Stimulated activated CD4-positive, alpha-beta T cell treated with anti-CD3 and anti-CD28 coated beads, Interleukin-12 subunit alpha, Interleukin-12 subunit beta, amount 100 ng/mL, for 24 hours (primary cell): Measurements from ENCODE around the gene CELF2.
"Not testable (repeated sequence)": the region's sequence is repeated elsewhere in the genome, so short reads cannot be mapped to it uniquely, and the experiment has no call there.

Experiments
- DNase-seq, 2 experiments: peaks; one replicate each; pipeline ENCODE4 v3.0.0-alpha.2; 2020; ENCODE audit warnings: low read depth in 2 of 2

CELF2 gene

DNA sequence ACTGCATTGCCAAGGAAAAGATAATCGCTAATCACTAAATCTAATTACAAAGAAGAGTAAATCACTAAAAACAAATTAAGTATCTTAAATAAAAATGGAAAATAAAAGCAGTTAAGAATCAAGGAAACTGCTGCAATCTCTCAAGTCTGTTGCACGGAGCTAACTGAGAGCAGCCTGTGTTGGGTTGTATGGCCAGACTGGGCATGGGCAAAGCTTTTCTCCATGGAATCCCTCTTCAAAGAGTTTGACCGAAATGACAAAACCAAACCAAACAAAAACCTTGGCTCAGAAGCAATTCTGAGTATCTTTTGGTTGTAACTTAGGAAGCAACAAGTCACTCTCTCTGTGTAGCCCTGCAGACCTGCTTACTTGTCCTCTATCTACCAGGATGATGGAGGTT lies 78.8 kb downstream of the CELF2 start:
- no peak for DNase-seq

GRCh38 chr10:11097686-11098085 lies 80.0 kb downstream of the CELF2 start:
- no peak for DNase-seq

- no peak for DNase-seq
Measured at GRCh38 chr10:11098666-11099065, 81.0 kb downstream of the CELF2 start.

DNA sequence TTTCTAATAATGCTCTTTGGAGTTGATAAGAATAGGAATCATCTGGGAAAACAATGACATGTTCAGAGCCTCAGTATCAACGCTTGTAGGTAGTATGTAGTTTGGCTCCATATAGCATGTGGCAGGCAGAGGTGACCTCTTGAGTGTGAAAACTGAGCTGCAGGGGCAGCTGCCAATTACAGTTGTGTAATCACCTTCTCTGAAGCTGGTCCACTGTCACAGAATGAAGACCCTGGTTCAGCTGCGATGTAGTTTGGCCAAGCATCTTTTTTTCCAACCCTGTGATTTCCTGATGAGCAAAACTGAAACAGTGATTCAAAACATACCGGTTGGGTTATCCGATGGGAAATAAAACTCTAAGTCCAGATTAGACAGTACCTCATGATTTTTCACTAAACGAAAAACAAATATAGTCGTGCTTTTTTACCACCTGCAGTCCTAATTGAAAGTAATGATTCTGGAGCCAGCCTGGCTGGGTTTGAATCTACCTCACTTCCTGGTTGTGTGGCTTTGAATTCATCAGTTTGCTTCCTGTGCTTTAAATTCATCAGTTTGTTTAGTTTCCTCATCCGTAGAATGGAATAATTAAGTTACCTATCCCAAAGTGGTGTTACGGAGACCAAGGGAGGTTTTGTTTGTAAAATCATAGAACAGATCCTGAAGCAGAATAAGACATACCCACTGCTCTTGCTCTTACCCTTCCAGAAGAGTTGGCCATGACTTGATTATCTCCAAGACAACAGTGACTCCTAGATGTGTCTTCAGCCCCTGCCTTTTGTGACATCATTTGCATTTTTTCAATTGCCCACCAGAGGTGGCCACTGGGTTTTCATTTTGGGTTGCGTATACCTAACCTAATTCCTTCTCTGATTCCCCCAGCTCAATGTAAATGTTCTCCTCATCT lies 87.4 kb downstream of the CELF2 start:
- no peak for DNase-seq

DNA sequence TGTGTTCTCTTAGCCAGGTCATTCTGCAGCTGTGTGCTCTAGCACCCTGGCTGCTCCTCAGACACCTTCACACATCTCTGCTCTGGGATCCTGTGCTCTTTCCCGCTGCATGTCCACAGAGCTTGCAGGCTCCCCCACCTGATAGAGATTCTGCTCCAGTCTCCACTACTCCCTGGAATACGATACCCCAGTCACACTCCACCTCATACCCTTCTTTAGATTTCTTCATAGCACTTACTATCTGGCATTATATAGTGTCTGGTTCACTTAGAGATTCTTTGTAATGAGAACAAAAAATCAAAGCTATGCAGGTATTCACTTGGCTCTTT lies 88.0 kb downstream of the CELF2 start:
- DNase-seq: no peak

GRCh38 chr10:11106621-11107374 lies 89.1 kb downstream of the CELF2 start:
- no peak for DNase-seq

DNA sequence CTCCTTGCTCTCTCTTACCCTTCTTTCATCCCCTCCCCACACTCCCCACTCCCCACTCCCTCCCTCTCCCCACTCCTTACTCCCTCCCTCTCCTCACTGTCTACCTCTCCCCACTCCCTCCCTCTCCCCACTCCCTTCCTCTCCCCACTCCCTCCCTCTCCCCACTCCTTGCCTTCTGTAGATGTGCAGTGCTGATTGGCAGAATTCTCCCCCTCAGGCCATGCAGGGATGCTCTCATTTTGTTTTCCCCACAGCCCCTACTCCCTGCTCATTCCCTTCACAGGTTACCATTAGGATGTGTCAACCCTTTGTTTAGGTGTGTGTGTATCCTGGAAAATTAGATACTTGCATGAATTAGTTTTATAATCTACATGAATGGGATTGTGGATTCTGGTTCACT lies 90.3 kb downstream of the CELF2 start:
- DNase-seq: no peak

DNA sequence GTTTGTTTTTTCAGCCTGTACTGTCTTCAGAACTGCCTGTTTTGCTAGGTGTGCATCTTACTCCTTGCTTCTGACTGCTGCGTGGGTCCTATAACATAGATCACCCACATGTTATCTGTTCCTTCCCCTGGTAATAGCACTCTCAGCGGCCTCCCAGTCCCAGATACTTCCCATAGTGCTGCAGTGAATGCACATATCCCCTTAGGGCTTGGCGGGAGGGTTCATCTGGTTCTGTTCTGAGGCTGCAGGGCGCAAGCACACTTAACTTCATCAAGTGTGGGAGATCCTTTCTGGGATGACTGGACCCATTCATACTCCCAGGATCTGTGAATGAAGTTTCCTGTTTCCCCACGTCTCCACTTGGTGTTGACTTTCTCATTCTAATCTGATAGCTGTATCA lies 90.7 kb downstream of the CELF2 start:
- DNase-seq: no peak

DNA sequence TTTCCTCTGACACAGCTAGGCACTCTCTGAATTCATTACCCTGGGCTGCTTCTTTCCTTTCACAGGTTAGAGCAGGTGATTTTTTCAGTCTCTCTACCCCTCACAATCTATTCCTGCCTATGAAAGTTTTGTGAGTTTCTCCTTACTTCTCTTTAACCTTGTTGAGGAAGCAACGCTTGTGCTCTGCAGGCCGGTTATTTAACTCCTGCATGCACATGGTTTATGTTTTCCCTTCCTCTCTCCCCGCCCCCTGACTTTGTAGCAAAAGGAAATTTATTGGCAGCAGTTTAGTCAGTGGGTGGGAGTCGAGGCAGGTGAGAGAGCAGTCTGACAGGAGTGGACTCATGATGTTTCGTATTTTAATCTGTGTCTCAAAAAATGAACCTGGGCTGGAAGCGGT lies 91.9 kb downstream of the CELF2 start:
- DNase-seq: no peak

DNA sequence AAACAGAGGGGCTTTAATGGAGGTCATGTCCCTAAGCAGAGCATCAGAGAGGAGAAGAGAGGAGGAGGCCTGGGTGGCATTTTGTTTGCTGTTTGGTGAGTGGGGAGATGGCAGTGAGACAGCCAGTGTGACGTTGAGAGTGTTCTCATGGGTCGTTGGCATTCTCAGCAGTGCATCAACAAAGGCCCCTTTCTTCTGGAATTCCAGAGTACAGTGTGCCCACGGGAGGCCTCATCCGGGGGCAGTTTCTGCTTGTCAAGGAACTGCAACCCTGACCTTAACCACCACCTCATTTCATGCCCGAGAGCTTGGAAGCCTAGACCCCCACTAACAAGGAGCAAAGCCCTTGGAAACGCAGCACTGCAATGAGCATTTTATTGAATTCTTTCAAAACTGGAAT lies 92.9 kb downstream of the CELF2 start:
- no peak for DNase-seq

DNA sequence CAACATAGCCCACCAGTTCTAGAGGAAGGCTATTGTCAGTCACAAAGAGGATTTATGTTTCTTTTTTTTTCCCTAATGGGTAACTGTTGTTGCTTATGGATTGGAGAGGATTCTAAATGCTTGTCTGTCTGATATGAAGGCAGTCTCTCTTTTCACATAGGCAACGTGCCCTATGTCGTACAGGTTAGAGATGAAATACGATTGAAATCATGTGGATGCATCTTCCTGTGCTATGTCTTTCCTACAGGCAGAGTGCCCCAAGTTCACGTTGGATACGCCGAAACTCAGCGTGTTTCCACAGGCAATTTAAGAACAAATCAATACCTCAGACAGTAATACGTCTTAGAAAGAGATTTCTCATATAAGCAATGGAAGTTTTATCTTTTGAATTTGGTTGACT lies 93.8 kb downstream of the CELF2 start:
- no peak for DNase-seq

GRCh38 chr10:11112718-11113117 lies 95.0 kb downstream of the CELF2 start:
- no peak for DNase-seq

GRCh38 chr10:11113156-11113555 lies 95.5 kb downstream of the CELF2 start:
- no peak for DNase-seq

DNA sequence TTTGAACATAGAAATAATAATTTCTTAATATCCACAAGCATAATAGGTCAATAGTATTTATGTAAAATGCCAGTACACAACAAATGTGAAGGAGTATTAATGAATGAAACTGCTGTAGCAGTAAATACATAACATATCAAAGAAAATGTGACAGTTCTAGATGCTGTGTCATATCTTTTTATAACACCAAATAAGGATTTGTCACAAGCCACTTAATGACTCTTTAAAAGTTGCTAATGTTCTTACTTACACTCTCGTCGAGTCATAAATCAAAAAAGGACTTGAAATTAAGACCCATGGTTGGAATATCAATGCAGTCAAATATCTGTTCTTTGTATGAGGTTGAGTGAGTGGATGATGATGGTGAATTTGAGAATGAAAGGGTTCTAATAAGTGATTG lies 96.6 kb downstream of the CELF2 start:
- DNase-seq: no peak

GRCh38 chr10:11115337-11115736 lies 97.7 kb downstream of the CELF2 start:
- DNase-seq: no peak

DNA sequence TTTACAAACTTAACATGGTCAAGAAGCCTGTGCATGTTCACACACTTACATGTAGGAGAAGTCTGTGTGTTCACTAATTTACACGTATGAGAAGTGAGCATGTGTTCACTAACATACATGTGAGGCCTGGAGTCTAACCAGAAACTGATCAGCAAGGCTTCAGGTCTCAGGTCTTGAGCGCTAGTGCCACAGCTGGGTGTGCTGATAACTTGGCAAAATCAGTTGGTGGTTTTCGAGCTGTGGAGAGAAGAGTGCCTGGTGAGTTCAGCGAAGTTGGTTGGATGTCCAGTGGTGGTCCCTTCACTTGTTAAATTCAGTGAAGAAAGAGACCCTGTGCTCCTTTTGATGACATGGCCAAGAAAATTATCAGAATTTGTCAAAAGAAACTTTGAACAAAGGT lies 98.7 kb downstream of the CELF2 start:
- no peak for DNase-seq

DNA sequence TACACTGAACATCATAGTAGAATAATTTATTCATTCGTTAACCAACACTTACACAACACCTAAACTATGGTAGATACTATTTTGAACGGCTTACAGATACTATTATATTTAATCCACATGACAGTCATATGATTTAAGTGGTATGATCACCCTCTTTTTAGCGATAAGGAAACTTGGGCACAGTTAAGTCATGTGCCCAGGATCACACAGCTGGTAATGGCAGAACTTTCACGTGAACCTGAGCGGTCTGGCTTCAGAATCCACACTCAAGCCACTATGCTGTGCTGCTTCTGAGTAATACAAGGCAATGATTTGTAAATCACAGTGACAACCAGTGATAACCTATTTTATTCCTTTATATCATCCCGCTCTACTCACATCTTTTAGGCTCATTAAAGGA lies 99.1 kb downstream of the CELF2 start:
- no peak for DNase-seq

DNA sequence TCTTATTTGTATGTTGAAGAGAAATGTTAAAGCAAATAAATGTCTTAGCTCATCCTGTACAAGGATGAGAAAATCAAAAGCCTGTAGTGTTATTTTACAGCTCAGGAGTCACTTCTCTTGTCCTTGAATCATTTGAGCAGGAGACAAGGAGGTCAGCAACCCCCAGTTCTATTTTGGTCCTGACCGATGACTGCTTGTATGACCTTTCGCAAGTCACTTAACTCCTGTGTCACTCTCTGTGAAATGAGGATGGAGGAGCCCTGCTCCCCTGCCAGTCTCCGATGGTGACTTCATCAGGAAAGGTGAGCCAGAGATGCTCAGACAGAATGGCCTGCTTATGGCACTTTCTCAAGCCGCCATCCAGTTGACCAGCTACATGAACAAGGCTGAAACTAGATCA lies 101.0 kb downstream of the CELF2 start:
- no peak for DNase-seq

- DNase-seq: no peak
Measured at GRCh38 chr10:11119843-11120242, 102.2 kb downstream of the CELF2 start.

DNA sequence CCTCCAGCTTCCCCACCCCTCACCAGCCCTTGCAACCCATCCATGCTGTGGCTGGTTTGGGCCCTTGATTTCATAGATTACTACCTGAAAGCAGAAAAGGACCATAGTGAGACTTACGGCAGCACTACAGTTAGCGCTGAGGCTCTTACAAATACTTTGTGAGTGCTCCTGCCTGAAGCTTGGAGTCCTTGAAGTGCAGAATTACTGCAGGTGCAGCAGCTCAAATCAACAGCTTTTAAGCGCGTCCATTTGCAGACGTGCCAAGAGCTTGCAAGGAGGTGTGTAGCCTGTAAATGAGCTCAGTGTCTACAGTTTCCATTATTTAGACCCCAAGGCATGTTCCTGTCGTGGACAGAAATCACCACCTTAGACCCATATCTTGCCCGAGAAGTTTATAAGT lies 103.0 kb downstream of the CELF2 start:
- no peak for DNase-seq

DNA sequence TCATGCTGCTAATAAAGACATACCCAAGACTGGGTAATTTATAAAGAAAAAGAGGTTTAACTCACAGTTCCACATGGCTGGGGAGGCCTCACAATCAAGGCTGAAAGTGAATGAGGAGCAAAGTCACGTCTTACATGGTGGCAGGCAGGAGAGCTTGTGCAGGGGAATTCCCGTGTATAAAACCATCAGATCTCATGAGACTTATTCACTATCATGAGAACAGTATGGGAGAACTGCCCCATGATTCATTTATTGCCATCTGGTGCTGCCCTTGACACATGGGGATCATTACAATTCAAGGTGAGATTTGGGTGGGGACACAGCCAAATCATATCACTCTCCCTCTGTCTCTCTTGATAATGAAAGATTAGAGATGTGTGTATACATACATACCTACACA lies 106.2 kb downstream of the CELF2 start:
- DNase-seq: not testable (repeated sequence)

- no peak for DNase-seq
Measured at GRCh38 chr10:11125004-11125403, 107.3 kb downstream of the CELF2 start.

GRCh38 chr10:11127017-11127416 lies 109.3 kb downstream of the CELF2 start:
- not testable (repeated sequence) for DNase-seq
